CD4-positive, alpha-beta T cell (primary cell): Measurements from ENCODE around the gene PLEKHA5. TPM values are rescaled to one million over a fixed set of nuclear protein-coding genes. Genes with fewer than 3 reads are reported as not detected.

Source experiments
- ATAC-seq: fragments of 200-7000 bp; cut with Tn5 transposase; one replicate; pipeline ENCODE4 v1.10.0; 2022; ENCODE audit warnings: mild to moderate bottlenecking; ENCODE audit not compliant: poor library complexity
- CTCF ChIA-PET: fragments of 350-600 bp; sonication (Branson Sonifier 250); formaldehyde crosslinking; loops from one replicate; lab custom pipeline; 2021; ENCODE audit warnings: antibody characterized with exemption, inconsistent platforms; lab: Charles Lee
- POLR2A ChIA-PET: fragments of 350-600 bp; sonication (Branson Sonifier 250); formaldehyde crosslinking; loops from one replicate; lab custom pipeline; 2021; ENCODE audit warnings: antibody characterized with exemption, inconsistent platforms; lab: Charles Lee
- DNase-seq, 14 experiments: peaks; one replicate each; pipeline ENCODE4 v3.0.0-alpha.2; 2013 to 2020; ENCODE audit warnings: mixed read lengths in 2 of 14
- H3K27ac ChIP-seq, 2 donors: one replicate each; pipeline versions ENCODE4 v1.5.1 to v1.7.0; 2013; ENCODE audit warnings: low read length in 2 of 2, low read depth in 1 of 2, mild to moderate bottlenecking in 1 of 2
- H3K27me3 ChIP-seq, 2 experiments: 1 replicate in 1 of 2; 2 replicates in 1 of 2; pipeline versions ENCODE4 v1.6.1 to v1.7.0; 2013; ENCODE audit warnings: low read length in 2 of 2, control low read depth in 1 of 2, mild to moderate bottlenecking in 1 of 2, moderate library complexity in 1 of 2; ENCODE audit not compliant: insufficient read depth in 2 of 2, control insufficient read depth in 1 of 2
- H3K36me3 ChIP-seq: one replicate; pipeline ENCODE4 v1.6.1; 2013; ENCODE audit warnings: low read length, control low read depth; ENCODE audit not compliant: insufficient read depth
- H3K4me1 ChIP-seq: one replicate; pipeline ENCODE4 v1.6.1; 2013; ENCODE audit warnings: low read length, control low read depth; ENCODE audit not compliant: insufficient read depth
- H3K4me3 ChIP-seq: one replicate; pipeline ENCODE4 v1.5.1; 2013; ENCODE audit warnings: mild to moderate bottlenecking, low read length, moderate library complexity
- H3K9me3 ChIP-seq, 2 experiments: 1 replicate in 1 of 2; 2 replicates in 1 of 2; pipeline versions ENCODE4 v1.6.1 to v1.7.0; 2013; ENCODE audit warnings: low read length in 2 of 2, mild to moderate bottlenecking in 2 of 2, control low read depth in 1 of 2, moderate library complexity in 1 of 2; ENCODE audit not compliant: control insufficient read depth in 1 of 2, insufficient read depth in 1 of 2
- H3K27ac Mint-ChIP-seq: one replicate; pipeline ENCODE4 v1.8.0; 2020; ENCODE audit warnings: mixed read lengths
- H3K27me3 Mint-ChIP-seq: one replicate; pipeline ENCODE4 v1.8.0; 2021; ENCODE audit warnings: mixed read lengths
- H3K36me3 Mint-ChIP-seq: one replicate; pipeline ENCODE4 v1.8.0; 2021; ENCODE audit warnings: low read depth, mixed read lengths
- H3K4me1 Mint-ChIP-seq: one replicate; pipeline ENCODE4 v1.8.0; 2021; ENCODE audit warnings: low read depth, mixed read lengths
- H3K4me3 Mint-ChIP-seq: one replicate; pipeline ENCODE4 v1.8.0; 2020; ENCODE audit warnings: mild to moderate bottlenecking, mixed read lengths
- H3K9me3 Mint-ChIP-seq: one replicate; pipeline ENCODE4 v1.8.0; 2020; ENCODE audit warnings: mixed read lengths
- CTCF ChIP-seq: fragments of 200-600 bp; IDR thresholded peaks from one replicate; pipeline ENCODE4 v1.8.0; 2022; ENCODE audit warnings: antibody characterized with exemption, mild to moderate bottlenecking
- intact Hi-C, 2 experiments: fragments of 100-400 bp; cut with DNase I in 1 of 2; cut with micrococcal nuclease in 1 of 2; formaldehyde crosslinking; loops; one replicate each; pipeline versions ENCODE4 v1.15.1 to v1.9.0; 2023 to 2025; cut with DNase I, micrococcal nuclease
- total RNA-seq, 174 experiments: library from RNA in 2 of 174; stranded (reverse) in 2 of 174; gene quantifications; one replicate each; pipeline ENCODE4 v1.2.3 and lab custom pipeline; 2021 to 2026

PLEKHA5 gene
- total RNA-seq, 2 experiments from 2014 or later = 4.5 to 5.4 TPM

- no peak overlapping the region for H3K27ac Mint-ChIP-seq
- H3K36me3 Mint-ChIP-seq = no peaks in the 10 kb centered on the region
- ATAC-seq = no peak
- no peaks in the 10 kb centered on the region for H3K4me1 Mint-ChIP-seq
- intact Hi-C loops = no loop called here
- H3K27me3 Mint-ChIP-seq = no peaks in the 10 kb centered on the region
- no peaks in the 10 kb centered on the region for H3K27me3 ChIP-seq
- no peaks in the 10 kb centered on the region for H3K36me3 ChIP-seq
- H3K27ac ChIP-seq = no peak overlapping the region
- no peak overlapping the region for H3K4me3 ChIP-seq
- H3K4me1 ChIP-seq = no peaks in the 10 kb centered on the region
- no peaks in the 10 kb centered on the region for H3K9me3 Mint-ChIP-seq
- TF ChIP-seq CTCF = no peak
- no peaks in the 10 kb centered on the region for H3K9me3 ChIP-seq
- ChIA-PET POLR2A (no interaction called here), CTCF (interaction anchor here (1.5 kb wide), 1 partner anchor 17 kb away, joined by 3 read pairs; no protein-coding TSS in a partner anchor)
- no peak for DNase-seq
- no peak overlapping the region for H3K4me3 Mint-ChIP-seq
Observed at GRCh38 chr12:19415563-19415962, 286.0 kb downstream of the PLEKHA5 start.

DNA sequence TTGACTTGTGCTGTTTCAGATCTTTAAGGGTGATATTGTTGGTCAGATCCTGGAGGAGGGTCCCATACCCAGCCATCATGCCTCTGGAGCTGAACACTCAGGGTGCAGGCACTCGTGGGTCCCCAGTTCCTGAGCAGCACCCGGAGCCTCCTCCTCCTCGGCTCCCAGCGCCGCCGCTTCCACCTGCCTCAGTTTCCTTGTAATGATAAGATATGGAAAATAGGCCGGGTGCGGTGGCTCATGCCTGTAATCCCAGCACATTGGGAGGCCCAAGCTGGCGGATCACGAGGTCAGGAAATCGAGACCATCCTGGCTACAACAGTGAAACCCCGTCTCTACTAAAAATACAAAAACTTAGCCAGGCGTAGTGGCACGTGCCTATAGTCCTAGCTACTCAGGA, 289.6 kb downstream of the PLEKHA5 start:
- POLR2A ChIA-PET = no interaction called here
- TF ChIP-seq CTCF = no peak
- H3K27me3 ChIP-seq = no peaks in the 10 kb centered on the region
- no peak overlapping the region for H3K27ac ChIP-seq
- Mint-ChIP-seq H3K4me1 (no peaks in the 10 kb centered on the region), H3K9me3 (no peaks in the 10 kb centered on the region), H3K27ac (no peak overlapping the region), H3K4me3 (no peak overlapping the region), H3K36me3 (no peaks in the 10 kb centered on the region), H3K27me3 (no peaks in the 10 kb centered on the region)
- H3K4me3 ChIP-seq = no peak overlapping the region
- no peaks in the 10 kb centered on the region for H3K9me3 ChIP-seq
- H3K4me1 ChIP-seq = no peaks in the 10 kb centered on the region
- CTCF ChIA-PET = no interaction called here
- peak in 1 of 14 experiments; percentile 5 for DNase-seq
- no peak for ATAC-seq
- intact Hi-C loops = no loop called here
- H3K36me3 ChIP-seq = no peaks in the 10 kb centered on the region

DNA sequence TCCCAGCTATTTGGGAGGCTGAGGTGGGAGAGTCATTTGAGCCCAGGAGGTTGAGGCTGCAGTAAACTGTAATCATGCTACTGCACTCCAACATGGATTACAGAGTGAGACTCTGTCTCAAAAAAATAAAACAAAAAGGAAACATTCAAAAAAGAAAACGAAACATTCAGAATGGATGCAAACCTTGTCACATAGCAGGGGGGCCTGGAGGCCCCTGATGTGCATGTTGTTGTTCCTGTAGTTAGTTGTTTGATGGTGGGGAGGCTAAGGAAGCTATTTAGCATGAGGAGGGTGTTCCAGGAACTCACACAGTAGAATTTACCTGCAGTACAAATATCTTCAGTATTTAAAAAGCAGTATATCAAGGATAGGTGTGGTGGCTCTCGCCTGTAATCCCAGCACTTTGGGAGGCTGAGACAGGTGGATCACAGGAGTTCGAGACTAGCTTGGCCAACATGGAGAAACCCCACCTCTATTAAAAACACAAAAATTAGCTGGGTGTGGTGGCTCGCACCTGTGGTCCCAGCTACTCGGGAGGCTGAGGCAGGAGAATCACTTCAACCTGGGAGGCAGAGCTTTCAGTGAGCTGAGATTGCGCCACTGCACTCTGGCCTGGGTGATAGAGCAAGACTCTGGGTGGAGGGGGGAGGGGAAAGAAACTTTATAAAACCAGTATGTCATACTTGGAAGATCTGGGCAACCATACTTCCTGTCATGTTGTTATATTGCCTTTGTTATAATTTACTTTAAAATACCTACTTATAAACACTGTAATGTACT, 292.2 kb downstream of the PLEKHA5 start:
- POLR2A ChIA-PET = no interaction called here
- H3K4me3 Mint-ChIP-seq = no peak overlapping the region
- H3K27me3 Mint-ChIP-seq = no peaks in the 10 kb centered on the region
- Histone ChIP-seq H3K27ac (no peak overlapping the region), H3K27me3 (no peaks in the 10 kb centered on the region), H3K36me3 (no peaks in the 10 kb centered on the region), H3K4me3 (no peak overlapping the region), H3K4me1 (no peaks in the 10 kb centered on the region), H3K9me3 (peaks cover 0 to 3% of the 10 kb centered on the region in 2 experiments)
- no peak for TF ChIP-seq CTCF
- no peak overlapping the region for H3K27ac Mint-ChIP-seq
- intact Hi-C loops = no loop called here
- no peaks in the 10 kb centered on the region for H3K4me1 Mint-ChIP-seq
- no peaks in the 10 kb centered on the region for H3K36me3 Mint-ChIP-seq
- no peaks in the 10 kb centered on the region for H3K9me3 Mint-ChIP-seq
- DNase-seq (no peak), ATAC-seq (no peak)
- CTCF ChIA-PET = no interaction called here
